GDM1 (cell line): ENCODE measurements around the gene TMEM59L.
"Not testable (repeated sequence)": the region's sequence is repeated elsewhere in the genome, so short reads cannot be mapped to it uniquely, and the experiment has no call there.

Experiments
- DNase-seq: peaks from one replicate; lab custom pipeline; 2025; lab: John Stamatoyannopoulos, UW

The TMEM59L gene

DNA sequence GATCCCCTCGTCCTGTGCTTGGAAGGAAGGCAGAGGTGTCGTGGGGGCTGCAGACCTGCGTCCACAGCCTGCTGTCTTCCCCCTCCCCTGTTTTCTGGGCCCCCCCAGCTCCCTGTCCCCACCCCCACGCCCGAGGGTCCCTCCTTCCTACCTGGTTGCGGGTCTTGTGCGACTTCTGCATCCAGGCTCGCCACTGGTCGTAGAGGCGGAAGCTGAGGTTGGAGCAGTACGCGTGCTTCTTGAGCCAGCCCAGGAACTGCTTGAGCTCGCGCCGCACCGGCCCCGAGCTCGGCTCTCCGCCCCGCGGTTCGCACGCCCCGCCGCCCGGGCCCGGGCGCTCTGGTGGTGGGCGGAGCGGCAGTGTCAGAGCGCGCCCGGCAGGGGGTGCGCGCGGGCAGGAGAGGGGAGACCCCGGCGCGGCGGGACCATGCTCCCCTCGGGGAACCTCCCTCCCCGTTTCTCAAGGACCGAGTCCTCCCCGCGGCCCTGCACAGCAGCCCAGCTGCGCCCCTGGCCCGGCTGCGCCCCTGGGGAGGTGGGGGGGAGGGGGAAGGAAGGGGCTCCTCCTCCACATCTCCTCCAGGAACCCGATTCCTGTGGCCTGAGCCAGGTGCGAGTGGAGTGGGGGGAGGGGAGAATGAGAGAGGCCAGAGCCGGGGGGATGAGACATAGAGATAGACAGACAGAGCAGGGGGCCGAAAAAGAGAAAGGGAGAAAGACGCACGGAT lies 18.4 kb upstream of the TMEM59L start:
- peak; percentile 69 for DNase-seq

- DNase-seq = no peak
These were observed 17.8 kb upstream of the TMEM59L start for GRCh38 chr19:18594824-18595373.

- no peak for DNase-seq
These were observed 17.2 kb upstream of the TMEM59L start for GRCh38 chr19:18595475-18595874.

DNA sequence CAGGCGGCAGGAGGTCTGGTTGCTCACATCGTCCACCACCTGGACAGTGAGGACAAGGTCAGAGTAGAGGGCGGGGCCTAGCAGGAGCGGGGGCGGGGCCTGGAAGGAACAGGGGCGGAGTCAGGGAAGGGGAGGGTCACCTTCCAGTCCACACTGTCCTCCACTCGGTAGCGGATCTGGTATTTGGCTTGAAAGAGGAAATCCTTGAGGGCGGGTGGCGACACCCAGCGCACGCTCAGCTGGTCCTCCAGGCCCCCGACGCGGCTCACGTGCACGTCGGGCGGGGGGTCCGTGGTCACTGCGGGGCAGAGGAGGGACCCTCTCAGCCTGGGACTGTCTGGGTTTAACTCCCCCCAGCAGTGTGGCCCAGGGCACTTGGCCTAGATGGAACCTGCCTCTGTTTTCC lies 15.9 kb upstream of the TMEM59L start:
- DNase-seq = no peak

DNA sequence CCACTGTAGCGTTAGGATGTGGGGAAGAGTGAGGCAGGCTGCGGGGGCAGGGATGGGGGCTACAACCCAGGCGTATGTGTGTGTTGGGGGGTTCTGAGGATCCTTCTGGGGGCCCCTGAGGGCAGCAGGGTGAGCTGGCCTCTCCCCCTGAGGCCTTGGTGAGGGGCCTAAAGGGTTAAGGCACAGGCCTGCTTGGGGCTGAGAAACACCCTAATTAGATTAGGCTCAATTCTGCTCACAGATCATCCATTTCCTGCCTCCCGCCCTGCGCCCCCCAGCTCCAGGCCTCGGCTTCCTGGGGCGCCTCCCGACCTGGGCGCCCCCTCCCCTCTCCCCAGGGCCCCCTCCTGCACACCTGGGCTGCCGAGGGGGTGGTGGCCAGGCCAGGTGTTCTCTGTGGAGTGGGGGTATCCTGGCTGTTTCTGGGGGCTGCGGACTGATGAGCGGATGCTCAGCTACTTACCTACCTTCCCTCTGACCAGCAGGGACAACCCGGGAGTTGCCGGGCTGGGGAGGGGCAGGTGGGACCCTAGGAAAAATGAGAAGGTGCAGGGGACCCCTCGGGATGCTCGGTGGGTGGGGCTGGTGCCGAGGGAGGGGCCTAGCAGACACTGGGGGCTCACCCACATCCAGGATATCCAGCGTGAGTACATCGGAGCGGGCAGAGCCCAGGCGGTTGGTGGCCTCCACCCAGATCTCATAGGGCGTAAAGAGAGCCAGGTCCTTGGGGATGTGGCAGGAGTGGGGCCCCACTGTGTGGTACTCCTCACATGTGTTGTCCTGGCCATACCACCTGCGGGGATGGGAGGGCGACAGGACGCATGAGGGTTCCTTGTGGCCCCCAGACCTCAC lies 14.6 kb upstream of the TMEM59L start:
- DNase-seq = no peak

DNA sequence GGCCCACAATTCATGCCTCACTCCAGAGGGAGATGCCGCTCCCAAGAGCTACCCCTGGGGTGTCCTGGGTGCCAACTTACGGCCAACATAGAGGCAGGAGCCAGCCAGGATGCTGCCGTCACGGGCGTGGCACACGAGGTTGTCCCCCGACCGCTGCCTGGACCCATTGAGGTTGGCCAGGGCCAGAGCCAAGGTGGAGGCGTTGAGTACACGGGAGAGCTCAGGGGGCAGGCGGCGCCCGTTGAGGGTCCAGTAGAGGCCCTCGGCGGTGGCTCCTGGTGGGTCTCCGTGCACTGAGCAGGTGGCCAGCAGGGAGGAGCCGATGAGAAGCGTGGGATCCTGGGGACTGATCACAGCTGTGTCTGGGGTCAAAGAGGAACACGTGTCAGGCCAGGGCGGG lies 13.2 kb upstream of the TMEM59L start:
- DNase-seq = no peak

- DNase-seq = not testable (repeated sequence)
These were observed 11.8 kb upstream of the TMEM59L start for GRCh38 chr19:18600692-18601397.

DNA sequence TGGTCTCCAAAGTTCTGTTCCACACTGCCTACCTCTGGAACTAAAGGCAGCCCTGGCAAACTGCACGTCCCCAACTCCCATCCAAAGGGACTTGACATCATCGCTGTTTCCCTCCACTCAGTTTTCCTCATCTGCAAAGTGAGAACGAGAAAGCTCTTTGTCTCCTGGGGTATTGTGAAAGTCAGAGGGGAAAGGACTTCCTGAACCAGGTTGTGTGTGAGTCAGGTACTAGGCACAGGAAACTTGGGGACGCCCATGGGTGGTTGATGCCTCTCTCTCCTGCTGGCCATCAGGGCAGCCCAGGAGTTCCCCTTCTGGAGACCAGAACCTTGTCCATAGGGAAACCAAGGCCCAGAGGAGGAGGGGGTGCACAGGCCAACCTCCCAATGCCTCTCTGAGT lies 10.8 kb upstream of the TMEM59L start:
- DNase-seq = no peak

- DNase-seq = no peak
These were observed 9.3 kb upstream of the TMEM59L start for GRCh38 chr19:18603255-18603957.

DNA sequence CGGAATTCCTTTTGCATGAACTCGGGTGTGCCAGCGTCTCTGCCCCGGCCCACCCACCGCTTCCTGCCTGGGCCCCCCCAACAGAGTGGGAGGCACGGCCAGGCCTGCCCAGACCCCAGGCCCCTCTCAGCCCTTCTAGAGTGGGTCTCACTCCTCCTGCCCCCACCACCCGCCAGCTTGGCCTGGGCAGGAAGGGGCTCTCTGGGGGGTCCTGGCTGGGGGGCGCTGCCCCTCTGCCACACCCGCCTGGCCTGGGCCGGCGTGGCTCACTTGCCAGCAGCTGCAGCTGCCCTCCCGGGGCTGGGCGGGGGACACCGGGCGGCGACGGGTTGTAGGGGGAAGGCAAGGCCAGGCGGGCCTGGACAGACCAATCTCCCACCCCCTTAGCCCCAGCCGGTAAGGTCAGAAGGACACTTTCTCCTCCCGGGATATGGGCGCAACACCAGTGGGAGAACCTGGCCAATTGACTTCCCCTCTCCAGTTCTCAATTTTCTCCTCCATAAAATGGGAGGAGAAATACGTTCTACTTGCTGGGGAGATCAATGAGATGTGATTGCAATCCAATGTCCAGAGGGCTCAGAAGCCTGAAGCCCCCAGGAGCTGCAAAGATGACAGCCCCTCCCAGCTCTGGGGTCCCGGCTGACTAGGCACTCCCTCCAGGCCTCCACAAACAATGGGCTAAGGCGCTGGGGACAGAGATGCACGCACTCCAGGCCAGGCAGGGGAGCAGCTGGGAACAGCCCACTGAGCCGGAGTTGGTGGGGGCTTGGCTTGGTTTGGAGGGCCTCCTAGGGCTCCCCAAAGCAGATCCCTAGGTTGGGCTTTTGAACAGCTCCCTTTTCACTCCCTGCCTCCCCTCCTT lies 8.5 kb upstream of the TMEM59L start:
- DNase-seq = no peak

DNA sequence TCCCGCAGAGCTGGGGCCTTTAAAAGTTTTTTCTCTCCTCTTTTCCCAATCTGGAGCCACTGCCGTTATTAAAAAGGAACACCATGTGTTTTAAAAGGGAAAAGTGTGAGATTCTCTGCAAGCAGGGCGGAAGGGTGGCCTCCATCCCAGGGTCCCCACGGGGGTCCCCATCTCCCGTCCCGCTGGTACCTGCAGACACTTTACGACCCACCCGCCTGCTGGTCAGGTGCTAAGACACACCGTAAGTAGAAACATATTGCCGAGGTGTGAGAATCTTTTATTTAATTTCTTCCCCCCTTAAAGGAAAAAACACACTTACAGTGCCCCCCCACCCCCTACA lies 7.9 kb upstream of the TMEM59L start:
- DNase-seq = no peak

- no peak for DNase-seq
These were observed 7.5 kb upstream of the TMEM59L start for GRCh38 chr19:18605196-18605545.

GRCh38 chr19:18605546-18606280 lies 7.0 kb upstream of the TMEM59L start:
- DNase-seq = no peak

DNA sequence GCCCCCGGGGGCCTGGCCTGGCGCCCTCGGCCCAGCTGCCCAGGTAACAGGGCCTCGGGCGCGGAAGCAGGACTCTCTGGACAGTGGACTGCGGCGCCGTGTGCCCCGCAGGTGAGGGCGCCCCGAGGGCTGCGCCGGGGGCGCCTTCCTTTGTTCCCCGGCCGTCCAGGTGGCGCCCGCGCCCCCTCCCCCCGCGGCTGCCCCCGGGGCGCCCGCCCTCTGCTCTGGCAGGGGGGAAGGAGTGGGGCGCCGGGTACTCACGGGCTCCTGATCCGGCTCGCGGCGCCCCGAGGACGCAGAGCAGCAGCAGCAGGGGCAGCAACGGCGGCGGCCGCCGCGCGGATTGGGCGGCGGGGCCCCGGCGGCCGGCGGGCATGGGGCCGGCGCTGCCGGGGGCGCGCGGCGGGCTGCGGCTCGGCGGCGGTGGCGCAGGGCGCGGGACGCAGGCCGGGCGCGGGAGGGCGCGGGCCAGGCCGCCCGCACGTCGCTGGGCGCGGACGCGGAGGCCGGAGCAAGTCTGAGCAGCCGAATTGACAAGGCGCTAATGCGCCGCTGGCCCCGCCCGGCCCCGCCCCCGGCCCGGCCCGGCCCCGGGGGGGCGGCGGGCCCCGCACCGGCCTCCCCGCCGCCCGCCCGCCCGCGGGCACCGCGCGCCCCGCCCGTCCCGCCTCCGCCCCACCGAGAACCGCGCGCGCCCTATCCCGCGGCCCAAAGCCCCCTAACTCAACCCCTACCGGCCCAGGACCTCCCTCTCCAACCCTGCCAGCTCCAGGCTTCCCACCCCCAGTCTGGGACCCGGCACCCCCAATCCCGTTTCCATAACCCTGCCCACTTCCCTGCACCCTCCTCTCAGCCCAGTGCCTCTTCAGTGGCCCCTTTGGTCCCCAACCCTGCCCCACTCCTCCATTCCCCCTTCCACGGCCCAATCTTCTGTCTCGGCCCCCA lies 6.1 kb upstream of the TMEM59L start, which contains the start of gene CRLF1:
TSS of gene CRLF1 (minus strand) at position 519 of the 945 bp plus-strand sequence. CDS start at position 376, 143 bp downstream.
- DNase-seq = no peak

- DNase-seq = no peak
These were observed 5.2 kb upstream of the TMEM59L start for GRCh38 chr19:18607226-18608101.

- DNase-seq = no peak
These were observed 4.4 kb upstream of the TMEM59L start for GRCh38 chr19:18608102-18608804.
